Ishikawa (cell line): Measurements from ENCODE around the gene SYCP2L.

ENCODE experiments used
- CEBPB ChIP-seq: IDR thresholded peaks from 2 replicates; pipeline ENCODE4 v1.6.1; 2012
- TF ChIP-seq, protein P1 (sequence below): IDR thresholded peaks from 2 replicates; pipeline ENCODE4 v1.6.1; 2012; ENCODE audit warnings: low read depth, mild to moderate bottlenecking

- TF ChIP-seq, protein P1, sequence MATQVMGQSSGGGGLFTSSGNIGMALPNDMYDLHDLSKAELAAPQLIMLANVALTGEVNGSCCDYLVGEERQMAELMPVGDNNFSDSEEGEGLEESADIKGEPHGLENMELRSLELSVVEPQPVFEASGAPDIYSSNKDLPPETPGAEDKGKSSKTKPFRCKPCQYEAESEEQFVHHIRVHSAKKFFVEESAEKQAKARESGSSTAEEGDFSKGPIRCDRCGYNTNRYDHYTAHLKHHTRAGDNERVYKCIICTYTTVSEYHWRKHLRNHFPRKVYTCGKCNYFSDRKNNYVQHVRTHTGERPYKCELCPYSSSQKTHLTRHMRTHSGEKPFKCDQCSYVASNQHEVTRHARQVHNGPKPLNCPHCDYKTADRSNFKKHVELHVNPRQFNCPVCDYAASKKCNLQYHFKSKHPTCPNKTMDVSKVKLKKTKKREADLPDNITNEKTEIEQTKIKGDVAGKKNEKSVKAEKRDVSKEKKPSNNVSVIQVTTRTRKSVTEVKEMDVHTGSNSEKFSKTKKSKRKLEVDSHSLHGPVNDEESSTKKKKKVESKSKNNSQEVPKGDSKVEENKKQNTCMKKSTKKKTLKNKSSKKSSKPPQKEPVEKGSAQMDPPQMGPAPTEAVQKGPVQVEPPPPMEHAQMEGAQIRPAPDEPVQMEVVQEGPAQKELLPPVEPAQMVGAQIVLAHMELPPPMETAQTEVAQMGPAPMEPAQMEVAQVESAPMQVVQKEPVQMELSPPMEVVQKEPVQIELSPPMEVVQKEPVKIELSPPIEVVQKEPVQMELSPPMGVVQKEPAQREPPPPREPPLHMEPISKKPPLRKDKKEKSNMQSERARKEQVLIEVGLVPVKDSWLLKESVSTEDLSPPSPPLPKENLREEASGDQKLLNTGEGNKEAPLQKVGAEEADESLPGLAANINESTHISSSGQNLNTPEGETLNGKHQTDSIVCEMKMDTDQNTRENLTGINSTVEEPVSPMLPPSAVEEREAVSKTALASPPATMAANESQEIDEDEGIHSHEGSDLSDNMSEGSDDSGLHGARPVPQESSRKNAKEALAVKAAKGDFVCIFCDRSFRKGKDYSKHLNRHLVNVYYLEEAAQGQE = no peak
- TF ChIP-seq CEBPB = no peak
Measured at GRCh38 chr6:10843554-10843953, 43.3 kb upstream of the SYCP2L start.
